GM21825 (cell line): ENCODE measurements around the gene GJB2.
"Not testable (repeated sequence)": the region's sequence is repeated elsewhere in the genome, so short reads cannot be mapped to it uniquely, and the experiment has no call there.

Source experiments
- ATAC-seq: cut with Tn5 transposase; IDR thresholded peaks from one replicate; pipeline ENCODE4 v1.9.1; 2021; ENCODE audit warnings: mild to moderate bottlenecking, moderate library complexity; ENCODE audit not compliant: unreplicated experiment

The GJB2 gene

DNA sequence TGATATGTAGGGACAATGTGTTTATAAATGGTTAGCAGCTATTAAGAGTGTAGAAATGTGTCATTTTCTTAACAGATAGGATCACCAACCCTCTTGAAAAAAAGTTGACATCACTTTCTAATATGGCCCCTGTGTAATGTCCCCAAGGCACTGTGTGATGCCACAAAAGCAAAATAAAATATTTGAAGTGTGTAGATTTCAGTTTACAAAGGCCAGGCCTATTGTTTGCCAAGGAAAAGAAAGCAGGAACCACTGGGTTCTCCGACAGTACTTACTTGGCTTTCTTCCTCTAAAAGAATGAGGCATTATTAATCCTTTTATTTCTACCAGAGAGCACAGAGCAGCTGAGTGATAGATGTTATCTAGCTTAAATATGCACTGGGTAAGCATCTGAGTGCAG is 21.4 kb downstream of the GJB2 start:
- no peak for ATAC-seq

DNA sequence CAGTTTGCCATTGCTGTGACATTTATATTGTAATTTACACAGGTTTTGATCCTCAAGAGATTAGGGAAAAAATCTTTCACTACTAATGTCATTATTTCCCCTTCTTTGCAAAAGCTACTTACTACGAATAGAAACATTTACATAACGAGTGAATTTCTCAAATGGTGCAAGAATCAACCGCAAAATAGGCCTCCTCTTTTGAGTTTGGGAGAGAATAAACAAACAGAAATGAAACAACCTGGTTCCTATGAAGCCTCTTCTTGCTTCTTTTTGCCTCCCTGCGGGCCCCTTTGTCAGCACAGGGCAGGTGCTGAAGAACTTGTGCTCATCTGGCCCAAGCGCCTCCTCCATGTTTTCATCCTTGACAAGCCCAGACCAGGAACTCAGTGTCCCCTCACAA is 21.8 kb downstream of the GJB2 start:
- no peak for ATAC-seq

DNA sequence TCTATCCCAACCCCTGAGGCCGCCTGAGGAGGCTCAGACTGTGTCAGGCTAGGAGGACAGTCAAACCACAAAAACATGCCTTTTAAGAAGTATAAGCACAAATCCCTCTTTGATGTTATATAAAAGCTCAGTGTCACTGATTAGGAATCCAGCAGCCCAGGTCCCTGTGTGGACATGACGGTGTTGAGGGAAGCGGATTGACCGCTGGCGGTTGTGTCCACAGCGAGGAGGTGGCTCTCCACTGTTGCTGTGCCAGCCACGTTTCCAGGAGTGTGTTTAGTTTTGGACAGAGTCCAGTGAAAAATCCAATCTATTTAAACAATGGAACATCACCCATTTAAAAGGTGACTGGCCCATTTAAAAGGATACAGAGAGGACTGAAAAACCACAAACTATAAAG is 24.3 kb downstream of the GJB2 start:
- no peak for ATAC-seq

DNA sequence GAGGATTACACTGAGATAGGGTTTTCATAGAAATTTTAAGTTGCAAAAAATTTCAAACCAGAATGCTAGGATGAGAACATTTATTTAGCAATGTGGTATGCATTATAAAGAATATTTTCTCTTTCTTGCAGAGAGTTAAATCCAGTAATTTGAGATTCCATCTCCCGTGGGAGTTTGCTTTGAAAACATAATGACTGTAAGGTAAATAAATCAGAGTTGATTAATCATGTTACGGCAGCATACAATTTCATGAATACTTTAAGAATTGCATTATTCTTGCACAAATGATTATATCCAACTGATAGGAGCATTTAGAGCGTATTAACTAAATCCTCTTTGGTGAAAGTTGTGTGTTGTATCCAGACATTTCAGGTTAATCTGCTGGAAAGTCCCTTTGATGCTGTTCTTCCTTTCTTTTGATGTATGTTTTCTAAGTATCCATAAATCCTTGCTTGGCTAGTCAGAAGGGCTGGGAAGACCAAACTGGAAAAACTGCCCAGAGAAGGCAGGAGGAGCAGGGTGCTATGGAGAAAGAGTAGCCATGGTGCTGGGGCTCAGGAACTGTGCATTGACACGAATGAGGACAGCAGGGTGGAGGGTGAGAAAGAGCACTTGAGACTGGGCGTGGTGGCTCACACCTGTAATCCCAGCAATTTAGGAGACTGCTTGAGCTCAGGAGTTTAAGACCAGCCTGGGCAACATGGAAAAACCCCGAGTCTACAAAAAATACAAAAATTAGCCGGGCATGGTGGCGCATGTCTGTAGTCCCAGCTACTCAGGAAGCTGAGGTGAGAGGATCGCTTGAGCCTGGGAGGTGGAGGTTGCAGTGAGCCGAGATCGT is 27.1 kb downstream of the GJB2 start:
- ATAC-seq, result no peak

DNA sequence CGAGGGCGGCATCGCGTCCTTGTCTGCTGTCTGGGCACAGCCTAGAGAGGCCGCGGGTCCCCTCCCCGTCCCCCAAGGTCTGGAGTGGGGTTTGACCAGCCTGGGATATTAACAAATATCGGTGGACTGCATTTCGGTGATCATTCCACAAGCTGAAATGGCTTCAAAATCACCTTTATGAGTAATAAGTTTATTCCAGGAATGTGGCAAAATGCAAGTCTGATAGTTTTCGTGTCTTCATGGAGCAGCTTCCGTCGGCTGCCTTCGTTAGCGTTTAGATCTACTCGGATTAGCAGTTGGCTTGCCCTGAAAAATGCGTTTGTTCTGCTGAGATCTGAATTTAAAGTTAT is 30.8 kb downstream of the GJB2 start:
- ATAC-seq, result no peak

DNA sequence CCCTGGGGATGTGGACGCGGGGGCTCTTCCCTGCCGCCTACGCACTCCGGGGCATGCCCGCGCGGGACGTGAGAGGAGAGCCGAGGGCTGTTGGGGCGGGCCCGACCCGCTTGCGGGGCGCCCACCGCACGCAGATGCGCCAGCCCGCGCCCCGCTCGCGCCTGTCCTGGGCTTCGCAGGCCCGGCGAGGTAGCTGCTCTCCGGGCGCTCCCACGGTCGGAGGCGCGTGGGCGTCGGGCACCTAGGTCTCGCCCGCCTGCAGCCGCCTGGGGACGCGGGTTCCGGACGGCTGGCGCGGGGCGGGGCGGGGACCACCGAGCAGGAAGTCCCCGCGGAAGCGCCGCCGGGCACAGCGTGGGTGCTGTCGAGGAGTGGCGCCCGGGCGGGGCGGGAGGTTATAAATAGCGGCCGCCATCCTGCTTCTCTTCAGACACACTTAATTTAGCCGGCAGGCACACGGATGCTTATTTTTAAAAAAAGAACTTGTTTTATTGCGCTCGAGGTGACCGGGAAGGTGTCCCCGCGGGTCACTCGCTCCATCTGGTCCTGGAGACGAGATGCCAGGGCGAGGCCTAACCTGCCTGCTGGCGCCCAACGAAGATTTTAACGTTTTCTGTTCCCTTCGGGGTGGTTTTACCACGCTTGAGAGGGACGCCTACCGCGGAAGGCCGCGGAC is 31.3 kb downstream of the GJB2 start:
- ATAC-seq, result peak; percentile 57

DNA sequence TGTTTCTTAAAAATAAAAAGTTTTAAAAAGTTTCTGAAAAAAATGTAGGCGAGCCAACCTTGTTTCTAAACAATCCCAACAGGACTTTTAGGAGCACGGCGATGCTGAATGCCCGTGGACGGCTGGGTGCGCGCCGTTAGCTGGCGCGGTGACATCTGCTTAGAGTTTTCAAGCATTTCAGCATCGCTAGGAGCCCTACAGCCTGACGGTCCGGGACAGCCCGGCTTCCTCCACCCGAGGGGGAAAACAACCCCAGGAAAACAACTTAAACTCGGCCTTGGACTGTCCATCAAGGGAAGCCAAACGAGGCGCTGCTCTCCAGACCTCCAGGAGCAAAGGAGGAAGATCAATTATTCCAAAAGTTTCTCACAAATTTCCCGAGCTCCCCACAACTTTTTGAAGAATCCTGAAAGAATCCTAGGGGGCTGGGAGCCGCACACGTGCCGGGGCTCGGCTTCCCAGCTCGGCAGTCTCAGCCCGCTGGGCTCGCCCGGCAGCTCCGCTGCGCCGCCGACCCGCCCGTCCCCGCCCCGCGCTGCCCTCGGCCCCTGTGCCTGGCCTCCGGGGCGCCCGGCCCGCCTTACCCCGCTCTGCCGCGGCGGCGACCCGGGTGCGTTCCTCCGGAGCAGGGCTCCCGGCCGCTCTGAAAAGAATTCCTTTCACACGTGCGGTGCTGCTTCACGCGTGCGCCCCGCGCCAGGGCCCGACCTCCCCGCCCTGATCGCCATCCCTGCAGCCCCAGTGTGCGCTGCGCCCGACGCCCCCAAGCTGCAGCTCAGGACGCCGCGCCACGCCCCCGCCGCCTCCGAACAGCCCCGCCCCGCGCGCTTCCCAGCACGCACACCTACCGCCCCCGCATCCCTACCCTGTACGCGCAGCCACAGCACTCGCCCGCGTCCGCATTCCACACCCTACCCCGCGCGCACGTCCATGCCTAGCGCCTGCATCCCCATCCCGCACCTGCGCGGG is 32.1 kb downstream of the GJB2 start, which contains the start of gene GJA3:
Gene GJA3, minus strand, starts transcription at position 747 of the 969 bp plus-strand sequence. CDS start 17,764 bp downstream, outside the sequence.
- peak; percentile 56 for ATAC-seq

DNA sequence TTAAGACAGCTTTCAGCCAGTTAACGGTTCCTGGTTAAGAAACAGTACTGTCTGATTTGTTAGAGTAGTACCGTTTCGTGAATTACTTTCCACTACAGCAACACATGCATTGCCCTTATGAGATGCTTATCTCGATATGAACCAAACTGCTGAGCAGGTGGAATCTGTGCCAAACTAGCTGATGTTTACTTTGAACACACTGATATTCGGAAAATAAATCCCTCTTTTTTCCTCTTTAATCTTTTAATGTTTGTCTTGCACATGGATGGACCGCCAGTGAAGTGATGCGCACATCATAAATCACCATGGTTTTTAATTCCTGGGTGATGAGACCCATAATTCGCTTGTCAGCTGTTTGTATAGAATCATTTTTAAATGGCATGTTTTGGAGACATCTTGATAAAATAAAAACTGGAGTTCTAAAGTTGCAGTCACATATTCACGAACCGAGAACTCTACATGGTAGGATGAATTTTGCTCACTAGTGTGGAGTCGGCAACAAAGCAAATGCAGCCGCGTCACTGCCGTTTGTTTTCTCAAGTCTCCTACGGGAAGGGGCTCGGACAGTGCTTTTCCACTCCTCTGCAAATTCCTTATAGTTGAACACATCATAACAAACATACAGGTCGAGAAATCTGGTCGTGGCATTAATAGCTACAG is 33.0 kb downstream of the GJB2 start:
- no peak for ATAC-seq

DNA sequence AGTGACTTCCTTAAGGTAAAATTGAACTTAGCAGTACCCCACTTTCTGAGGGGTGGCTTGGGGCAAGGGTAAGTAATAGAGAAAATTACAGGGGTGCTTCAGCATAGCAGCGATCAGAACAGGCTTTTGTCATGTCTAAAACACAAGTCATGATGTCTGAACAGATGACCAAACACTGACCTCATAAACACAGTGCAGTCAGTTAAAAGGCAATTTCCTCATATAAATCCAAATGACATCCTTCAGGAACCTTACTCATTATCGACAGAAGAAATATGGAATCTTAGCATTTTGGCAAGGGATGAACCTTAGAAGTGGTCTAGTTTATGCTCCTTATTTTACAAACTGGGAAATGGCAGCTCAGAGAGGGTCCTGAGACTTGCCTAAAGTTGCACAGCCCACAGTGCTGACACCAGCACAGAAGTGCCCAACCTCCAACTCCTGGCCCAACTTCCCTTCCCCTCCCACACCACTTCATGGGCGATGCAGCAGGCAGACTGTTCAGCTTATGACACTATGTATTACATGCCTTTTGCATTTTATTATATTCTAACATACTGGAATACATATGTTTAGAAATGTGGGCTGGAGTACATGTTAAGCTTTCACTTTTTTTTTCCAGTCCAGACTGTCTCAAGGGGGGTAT is 35.5 kb downstream of the GJB2 start:
- no peak for ATAC-seq

DNA sequence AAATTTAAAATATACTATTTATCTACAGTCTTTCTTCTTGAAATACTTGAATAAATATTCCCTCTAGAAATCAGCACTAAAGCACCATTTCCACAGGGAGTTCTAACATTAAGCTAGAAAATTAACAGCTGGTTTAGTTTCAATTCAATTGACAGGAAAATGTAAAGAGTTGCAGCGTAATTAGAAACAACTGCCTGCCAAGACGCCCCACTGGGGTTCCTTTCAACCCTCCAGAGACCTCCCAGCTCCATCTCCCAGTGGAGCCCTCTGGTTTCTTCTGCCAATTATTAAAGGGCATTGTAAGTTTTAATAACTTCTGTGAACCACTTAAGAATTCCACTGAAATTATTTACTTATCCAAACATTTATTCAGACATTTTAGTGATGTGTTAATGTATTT is 36.0 kb downstream of the GJB2 start:
- no peak for ATAC-seq

DNA sequence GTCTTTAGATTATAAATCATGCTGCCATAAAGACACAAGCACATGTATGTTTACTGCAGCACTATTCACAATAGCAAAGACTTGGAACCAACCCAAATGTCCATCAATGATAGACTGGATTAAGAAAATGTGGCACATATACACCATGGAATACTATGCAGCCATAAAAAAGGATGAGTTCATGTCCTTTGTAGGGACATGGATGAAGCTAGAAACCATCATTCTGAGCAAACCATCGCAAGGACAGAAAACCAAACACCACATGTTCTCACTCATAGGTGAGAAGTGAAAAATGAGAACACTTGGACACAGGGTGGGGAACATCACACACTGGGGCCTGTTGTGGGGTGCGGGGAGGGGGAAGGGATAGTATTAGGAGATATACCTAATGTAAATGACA is 39.4 kb downstream of the GJB2 start:
- ATAC-seq, result not testable (repeated sequence)

DNA sequence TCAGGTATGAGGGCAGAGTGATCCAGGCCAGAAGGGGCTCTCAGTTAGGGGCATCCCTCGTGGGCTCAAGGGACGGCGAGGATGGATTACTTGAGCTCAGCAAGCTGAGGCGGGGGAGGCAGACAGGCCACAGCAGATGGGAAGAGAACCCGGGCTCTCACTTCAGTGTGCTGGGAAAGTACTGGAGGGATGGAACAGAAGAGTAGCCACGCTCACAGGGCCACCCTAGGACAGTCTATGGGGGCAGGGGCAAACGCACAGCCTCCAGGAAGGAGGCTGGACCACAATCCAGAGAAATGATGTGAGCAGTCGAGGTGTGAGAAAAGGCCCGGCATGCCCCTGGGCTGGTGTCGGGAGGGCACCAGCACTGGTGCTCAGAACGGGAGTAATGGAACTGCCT is 41.1 kb downstream of the GJB2 start:
- ATAC-seq, result no peak

DNA sequence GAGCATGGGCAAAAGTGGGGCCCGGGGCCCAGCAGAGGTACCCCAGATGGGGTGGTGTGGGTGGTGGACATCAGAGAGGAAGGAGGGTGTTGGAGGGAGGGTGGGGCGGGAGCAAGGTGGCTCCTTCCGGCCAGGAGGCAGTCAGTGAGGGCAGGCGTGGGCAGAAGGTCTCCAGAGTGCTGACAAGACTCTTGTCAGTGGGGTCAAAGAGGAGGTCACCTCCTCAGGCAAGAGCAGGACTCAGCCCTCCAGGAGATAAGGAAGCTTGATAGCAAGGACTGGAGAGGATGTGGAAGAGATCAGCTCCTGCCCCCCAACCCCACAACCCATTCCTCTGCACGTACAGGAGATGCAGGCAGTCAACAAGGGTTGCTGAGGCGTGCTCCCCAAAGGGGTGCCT is 41.7 kb downstream of the GJB2 start:
- ATAC-seq, result no peak

DNA sequence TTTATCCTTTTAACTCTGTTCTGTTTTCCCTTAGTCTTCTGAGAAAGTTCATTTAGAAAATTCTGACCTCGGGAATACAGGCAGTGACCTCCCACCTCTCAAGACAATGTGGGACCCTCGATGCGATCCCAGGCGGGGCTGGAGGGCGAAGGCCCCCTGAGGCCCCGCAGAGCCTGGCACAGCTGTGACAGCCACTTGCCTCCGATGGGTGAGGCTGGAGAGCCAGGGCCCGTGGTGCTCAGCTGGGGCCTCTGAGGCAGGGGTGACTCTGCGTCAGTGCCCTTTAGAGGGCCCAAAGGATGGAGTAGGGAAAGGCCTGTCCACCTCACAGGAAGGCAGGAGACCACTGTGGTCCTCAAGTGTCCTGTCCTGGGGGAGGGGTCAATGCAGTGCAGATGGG is 42.2 kb downstream of the GJB2 start:
- no peak for ATAC-seq

DNA sequence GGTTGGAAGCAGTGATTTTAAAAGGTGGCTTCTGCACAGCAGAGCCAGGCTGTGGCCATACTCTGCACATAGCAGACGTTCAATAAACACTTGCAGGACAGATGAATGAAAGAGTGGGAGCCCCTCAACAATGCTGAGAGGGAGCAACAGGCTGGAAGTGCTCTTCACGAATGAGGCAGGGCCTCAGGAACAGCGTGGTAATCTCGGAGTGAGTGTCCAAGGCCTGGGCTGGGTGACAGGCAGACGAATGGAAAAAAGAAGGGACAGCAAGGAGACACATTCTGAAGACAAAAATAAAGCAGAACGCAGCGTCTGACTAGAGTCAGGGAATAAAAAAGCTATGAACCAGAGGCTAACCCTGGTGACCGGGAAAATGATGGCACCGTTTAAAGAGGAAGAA is 43.0 kb downstream of the GJB2 start:
- no peak for ATAC-seq

DNA sequence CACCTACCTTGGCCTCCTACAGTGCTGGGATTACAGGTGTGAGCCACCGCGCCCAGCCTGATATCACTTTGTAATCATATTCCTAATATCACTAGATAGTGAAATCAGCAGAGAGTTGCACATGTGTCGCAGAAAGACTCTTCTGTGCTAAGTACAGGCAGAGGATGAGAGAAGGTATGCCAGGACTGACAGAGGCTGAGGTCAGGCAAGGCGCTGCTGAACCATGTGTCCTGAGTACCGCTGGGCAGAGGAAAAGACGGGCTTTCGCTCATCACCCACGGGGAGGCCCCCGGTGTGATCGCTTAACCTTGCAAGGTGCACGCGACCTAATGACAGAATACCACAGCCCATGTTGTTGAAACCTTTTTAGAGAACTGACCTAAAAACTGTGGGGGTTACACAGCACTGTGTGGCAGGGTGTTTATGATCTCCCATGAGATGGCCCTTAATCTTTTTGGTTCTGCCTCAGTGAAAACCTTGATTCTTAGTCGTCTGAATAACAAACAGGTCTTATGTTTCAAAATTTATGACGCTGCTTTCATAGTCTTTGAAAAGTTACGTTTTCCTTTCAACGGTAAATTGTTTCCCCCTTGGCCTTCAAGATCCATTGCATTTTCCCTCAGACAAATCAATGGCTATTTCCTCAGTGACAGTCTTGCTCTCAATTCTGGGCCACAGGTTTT is 44.1 kb downstream of the GJB2 start:
- ATAC-seq, result no peak

DNA sequence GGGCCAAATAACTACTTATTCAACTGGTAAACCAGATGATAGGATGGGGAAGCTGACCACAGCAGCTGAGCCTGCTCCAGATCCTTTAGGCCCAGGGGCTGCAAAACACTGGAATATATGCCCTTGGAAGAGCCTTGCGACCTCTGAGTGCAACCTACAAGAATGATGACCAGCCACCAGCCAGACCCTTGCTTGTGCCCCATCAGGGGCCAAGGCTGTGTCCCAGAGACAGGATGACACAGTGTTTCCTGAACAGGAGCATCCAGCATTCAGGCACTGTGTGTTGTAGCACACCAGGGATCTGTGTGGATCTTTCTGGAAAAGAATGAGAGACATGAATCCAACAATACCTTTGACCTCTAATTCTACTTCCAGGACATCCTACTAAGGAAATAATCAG is 46.4 kb downstream of the GJB2 start:
- ATAC-seq, result no peak

DNA sequence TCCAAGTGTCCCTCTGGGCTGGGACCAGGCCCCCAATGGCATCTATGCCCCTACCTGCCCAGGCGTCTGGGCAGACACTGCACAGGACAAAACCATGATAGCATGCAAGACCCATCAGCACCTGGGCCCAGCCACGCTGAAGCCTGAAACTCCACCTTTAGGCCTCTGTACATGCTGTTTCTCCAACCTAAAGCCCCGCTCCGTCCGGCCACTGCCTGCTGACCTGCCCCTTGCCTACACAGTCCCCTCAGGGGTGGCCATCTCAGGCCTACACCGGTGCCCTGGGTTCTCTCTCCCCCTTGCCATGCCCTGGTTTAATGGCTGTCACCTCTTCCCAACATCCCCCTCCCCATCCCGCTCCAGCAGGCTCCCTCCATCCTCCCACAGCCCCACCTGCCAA is 47.2 kb downstream of the GJB2 start:
- no peak for ATAC-seq

DNA sequence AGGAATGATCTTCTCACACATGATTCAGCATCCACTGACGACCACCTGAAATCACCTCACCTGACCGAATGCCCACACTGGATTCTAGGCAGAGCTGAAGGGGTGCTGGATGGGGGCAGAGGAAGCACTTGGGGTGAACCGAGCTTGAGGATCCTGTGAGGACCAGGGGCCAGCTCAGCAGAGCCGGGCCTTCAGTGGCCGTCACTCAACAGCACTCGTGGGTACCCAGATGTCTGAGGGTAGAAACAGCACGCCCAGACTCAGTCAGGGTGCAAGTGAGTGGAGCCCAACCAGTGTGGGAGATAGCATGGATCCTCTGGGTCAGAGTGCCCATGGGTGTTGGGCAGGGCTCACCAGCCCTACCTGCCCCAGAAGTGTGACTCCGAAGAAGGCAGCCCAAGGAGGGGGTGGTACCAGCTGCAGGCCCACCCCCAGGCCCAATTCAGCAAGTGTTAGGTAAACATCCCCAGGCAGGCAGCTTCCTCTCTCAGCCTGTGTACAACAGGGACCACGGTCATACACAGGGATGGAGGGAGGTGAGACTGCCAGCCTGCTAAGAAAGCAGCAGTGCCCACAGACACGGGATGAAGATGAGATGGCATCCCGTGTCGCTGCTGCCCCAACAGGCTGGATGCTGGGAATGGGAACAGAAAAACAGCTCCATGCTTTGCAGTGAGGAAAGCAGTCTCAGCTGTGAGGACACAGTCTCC is 48.4 kb downstream of the GJB2 start:
- no peak for ATAC-seq
